ENCODE measurements around the gene RABEPK.
"Not testable (repeated sequence)": the region's sequence is repeated elsewhere in the genome, so short reads cannot be mapped to it uniquely, and the experiment has no call there.

Gene RABEPK, protein sequence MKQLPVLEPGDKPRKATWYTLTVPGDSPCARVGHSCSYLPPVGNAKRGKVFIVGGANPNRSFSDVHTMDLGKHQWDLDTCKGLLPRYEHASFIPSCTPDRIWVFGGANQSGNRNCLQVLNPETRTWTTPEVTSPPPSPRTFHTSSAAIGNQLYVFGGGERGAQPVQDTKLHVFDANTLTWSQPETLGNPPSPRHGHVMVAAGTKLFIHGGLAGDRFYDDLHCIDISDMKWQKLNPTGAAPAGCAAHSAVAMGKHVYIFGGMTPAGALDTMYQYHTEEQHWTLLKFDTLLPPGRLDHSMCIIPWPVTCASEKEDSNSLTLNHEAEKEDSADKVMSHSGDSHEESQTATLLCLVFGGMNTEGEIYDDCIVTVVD

DNA sequence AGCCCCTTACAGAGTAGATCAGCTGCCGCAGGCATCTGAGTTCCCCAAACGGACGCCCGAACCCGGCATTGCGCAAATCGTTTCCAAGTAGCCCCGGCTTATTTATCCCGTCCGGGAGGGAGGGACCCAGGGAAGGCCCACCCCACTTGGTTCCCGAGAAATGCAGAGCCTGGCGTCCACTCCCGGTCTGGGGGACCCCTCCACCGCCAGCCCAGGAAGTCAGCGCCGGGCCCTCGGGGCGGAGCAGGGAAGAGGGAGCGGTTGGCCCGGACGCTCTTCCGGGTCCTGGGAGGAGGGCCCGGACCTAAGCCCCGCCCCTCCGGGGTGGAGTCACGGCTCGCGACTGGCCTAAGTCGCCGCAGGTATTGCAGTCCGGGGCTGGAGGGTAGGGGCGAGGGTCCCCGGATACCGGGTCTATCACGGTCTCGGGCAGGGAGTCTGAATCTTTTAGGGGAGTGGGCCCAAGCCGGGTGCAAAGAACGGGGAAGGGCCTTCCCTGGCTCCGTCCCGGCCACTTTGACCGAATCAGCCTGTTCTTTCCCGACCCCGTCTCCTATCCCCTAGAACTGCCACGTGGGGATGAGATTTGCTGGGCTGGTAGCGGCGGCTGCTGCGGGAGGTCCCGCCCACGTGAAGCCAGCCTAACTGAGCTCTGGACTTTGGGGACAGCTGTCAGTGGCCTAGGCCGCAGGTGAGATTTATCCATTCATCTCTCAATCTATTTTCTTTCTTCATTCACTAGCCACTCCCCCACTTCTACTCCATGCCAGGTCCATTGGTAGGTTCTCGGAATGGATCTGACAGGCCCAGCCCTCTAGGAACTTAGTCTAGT, at the start of gene RABEPK:
RABEPK (plus strand) TSS at position 327 of the 832 bp plus-strand sequence. CDS start 2,472 bp downstream, outside the sequence.
- DNase-seq = peak; percentile 84 to 89

- no peak for DNase-seq
These were observed 48.6 kb upstream of the RABEPK start for GRCh38 chr9:125151730-125152129.

DNA sequence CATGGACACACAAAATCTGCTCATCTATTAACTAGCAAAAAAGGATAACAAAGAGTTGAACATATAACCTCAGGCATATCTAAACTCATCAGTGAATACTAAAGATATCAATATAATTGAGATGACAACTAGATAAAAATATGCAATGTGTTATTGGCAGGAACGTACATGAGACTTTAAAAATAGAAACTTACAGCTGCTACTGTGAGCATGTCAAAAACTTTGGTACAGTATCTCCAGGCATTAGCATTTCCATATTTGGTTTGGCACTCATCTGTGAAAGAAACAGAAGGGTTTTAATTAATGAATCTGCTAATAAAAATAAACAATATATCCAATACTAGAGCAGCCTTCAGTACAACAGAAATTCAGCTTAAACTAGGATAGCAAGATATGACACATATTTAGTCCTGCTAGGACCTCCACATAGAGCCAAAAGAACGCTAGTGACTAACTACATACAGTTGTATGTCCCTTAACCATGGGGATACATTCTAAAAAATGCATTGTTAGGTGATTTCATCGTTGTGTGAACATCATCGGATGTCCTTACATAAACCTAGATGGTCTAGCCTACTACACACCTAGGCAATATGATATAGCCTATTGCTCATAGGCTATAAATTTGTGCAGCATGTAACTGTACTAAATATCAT, 46.5 kb upstream of the RABEPK start:
- no peak for DNase-seq

DNA sequence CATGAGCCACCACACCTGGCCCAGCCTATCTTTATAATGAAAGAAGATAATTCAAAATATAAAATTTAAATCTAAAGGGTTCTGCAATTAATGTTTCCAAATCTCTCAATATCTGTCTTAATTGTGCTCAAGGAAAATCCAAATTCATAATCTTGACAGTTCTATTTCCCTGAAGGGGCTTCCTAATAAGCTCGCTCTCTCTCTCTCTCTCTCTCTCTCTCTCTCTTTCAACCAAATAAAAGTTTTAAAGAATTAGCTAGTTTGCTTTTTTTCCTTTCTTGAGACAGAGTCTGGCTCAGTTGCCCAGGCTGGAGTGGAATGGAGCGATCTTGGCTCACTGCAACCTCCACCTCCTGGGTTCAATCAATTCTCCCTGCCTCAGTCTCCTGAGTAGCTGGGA, 43.8 kb upstream of the RABEPK start:
- DNase-seq = no peak

GRCh38 chr9:125160750-125161149, 39.6 kb upstream of the RABEPK start:
- no peak for DNase-seq

DNA sequence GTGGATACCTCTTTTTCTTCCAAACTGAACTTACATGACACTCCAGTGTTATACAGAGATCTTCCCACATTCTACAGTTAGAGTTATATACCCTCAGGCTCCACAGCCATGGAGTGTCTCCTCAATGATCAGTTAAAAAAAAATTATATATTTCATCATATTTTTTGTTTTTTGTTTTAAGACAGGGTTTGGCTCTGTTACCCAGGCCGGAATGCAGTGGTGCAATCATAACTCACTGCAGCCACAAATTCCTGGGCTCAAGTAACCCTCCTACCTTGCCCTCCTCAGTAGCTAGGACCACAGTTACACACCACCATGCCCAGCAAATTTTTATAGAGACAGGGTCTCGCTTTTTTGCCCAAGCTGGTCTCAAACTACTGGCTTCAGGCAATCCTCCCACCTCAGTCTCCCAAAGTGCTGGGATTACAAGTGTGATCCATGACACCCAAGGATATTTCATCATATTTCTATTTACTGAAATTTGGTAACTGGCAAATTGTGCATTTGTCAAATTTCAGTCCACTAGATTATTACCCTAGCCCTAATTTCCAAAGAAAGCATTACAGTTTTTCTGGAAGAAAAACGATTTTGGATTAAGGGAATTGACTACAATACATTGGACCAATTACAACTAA, 38.9 kb upstream of the RABEPK start:
- no peak for DNase-seq

- not testable (repeated sequence) for DNase-seq
These were observed 37.5 kb upstream of the RABEPK start for GRCh38 chr9:125162891-125163290.

DNA sequence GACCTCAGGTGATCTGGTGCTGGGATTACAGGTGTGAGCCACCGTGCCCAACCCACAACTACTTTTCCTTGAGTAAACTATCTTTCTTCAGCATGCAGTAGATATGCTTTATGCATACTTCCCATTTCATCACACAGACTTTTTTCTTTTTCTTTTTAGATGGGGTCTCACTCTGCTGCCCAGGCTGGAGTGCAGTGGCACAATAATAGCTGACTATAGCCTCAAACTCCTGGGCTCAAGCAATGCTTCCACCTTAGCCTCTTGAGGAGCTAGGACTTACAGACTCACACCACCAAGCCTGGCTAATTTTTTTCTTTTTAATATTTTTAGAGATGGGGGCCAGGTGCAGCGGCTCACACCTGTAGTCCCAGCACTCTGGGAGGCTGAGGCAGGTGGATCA, 33.6 kb upstream of the RABEPK start:
- DNase-seq = no peak

DNA sequence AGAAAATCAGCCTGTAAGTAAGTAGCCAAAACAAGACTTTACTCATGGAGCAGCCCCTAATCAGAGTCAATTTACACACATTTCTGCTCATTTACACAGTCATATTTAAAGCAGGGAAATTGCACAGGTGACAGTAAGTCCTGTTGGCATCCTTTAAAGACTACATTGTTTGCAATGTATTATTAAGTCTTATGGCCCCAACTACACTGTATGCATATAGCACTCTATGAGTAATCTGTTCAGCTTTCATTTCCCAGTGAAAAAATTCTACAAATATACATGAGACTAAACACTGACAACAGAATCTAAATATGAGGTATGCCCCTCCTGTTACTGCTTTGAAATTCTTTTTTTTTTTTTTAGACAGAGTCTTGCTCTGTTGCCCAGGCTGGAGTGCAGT, 30.4 kb upstream of the RABEPK start:
- DNase-seq = no peak

DNA sequence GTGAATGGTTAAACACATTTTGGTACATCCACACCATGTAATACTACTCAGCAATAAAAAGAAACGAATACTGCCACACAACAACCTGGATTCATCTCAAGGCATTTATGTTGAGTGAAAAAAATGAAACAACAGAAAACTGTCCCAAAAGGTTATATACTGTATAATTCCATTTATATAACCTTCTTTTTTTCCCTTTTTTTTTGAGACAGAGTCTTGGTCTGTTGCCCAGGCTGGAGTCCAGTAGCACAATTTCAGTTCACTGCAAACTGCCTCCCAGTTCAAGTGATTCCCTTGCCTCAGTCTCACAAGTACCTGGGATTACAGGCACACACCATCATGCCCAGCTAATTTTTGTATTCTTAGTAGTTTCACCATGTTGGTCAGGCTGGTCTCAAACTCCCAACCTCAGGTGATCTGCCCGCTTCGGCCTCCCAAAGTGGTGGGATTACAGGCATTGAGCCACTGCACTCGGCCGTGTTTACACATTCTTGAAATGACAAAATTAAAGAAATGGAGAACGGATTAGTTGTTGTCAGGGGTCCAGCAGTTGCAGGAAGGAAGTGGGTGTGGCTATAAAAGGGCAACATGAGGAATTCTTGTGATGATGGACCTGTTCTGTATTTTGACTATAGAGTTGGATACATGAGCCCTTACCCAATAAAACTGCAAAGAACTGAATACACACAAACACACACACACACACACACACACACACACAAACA, 28.1 kb upstream of the RABEPK start:
- no peak for DNase-seq

- DNase-seq = no peak
These were observed 23.7 kb upstream of the RABEPK start for GRCh38 chr9:125176636-125177035.

DNA sequence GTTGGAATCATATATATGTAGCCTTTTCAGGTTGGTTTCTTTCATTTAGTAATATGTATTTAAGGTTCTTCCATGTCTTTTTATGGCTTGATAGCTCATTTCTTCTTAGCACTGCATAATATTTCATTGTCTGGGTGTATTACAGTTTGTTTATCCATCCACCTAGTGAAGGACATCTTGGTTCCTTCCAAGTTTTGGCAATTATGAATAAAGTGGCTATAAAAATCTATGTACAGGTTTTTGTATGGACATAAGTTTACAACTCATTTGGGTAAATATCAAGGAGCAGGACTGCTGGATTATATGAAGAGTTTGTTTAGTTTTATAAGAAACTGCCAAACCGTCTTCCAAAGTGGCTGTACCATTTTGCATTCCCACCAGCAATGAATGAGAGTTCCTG, 22.5 kb upstream of the RABEPK start:
- DNase-seq = no peak

GRCh38 chr9:125179776-125180175, 20.6 kb upstream of the RABEPK start:
- not testable (repeated sequence) for DNase-seq

DNA sequence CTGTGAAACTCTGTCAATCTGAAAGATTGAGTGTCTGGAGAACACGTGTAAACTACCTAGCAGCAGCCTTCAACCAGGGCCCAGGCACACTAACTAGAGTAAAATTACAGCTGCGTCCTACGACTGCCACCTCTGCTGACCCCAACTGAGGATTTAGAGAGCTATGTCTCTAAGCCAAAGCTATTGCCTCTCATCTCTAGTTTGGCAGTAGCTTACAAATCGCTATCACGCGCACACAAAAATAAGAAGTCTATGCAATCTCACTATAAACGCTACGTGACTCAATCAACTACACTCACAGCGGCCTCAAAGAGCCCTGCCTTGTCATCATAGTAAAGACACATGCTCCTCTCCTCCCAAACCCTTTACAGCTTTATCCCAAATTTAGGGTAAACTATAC, 19.5 kb upstream of the RABEPK start:
- DNase-seq = no peak

- DNase-seq = not testable (repeated sequence)
These were observed 18.6 kb upstream of the RABEPK start for GRCh38 chr9:125181756-125182155.

DNA sequence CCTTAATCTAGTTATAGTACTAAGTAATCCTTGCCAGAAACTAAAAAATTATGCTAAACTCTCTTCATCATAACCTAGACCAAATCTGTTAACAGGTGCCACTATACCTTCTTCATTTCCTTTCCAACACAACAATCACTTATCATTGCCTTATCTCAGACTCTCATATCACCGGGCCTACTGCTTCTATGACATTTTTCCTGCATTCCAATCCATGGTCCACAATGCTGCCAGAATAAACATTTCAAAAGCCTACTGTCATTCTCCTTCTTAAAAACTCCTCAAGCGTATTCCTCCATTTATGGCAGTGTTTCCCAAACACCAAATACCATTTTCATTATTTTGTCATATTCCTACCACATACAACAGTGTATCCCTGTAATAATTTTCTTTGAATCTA, 17.3 kb upstream of the RABEPK start:
- DNase-seq = no peak

DNA sequence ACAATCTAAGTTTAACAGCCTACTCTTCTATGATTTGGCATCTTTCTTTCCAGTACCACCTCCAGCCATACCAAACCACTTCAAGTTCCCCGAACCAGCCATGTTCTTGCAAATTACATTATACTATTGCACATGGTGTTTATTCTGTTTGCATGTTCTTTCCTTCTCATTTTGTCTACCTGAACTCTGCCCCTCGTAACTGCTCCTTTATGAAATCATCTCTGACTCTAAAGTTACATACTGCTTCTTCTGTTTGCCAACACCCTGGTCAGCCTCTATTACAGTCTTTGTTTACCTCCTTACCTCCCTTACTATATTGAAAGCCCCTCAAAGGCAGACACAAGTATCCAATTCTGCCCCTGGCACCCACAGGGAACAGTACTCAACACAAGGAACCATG, 16.8 kb upstream of the RABEPK start:
- DNase-seq = no peak

DNA sequence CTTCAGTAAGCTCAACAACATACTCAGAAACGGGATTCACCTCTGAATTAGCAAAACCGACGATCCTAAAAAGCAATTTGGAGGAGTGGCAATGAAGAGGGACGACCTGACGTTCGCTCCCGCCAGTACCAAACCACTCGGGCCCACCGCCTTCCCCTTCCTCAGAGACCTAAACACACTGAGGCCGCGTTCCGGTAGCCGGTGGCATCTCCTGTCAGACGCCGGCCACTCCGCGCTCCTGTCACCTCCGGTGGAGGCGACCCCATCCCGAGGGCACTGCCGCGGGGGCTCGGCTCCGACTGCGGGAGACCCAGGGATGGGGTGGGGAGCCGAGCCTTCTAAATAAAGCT, 11.4 kb upstream of the RABEPK start:
- DNase-seq = no peak

- DNase-seq = peak; percentile 92 to 94
These were observed 10.7 kb upstream of the RABEPK start, which contains the start of gene PPP6C for GRCh38 chr9:125189361-125190289. PPP6C (minus strand) TSS chr9:125189803; CDS start chr9:125189718, 85 bp downstream.

- DNase-seq = no peak
These were observed 10.0 kb upstream of the RABEPK start for GRCh38 chr9:125190361-125190801.

DNA sequence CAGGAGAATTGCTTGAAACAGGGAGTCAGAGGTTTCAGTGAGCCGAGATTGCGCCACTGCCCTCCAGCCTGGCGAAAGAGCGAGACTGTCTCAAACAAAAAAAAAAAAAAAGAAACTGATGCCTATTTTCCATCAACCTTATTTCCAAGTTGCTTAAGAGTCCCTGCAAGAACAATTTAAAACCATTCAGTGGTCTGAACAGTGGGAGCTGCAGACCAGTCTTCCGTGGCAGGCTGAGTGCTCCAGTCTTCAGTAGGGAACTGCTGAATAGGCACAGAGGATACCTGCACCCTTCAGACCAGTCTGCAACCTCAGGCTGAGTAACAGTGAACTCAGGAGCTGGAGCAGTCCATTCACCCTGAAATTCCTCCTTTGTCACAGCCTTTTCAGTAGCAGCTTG, 5.9 kb upstream of the RABEPK start:
- DNase-seq = not testable (repeated sequence)
